Fibroblast of skin of left biceps (primary cell): ENCODE data around the gene SPRR5.

Source experiments
- DNase-seq, 2 experiments: peaks; one replicate each; pipeline ENCODE4 v3.0.0-alpha.2; 2013; ENCODE audit warnings: low read depth in 2 of 2

The SPRR5 gene

GRCh38 chr1:152983234-152983633 is 36.2 kb downstream of the SPRR5 start:
- no peak for DNase-seq

- DNase-seq, result no peak
These were observed 36.7 kb downstream of the SPRR5 start, which contains the start of gene SPRR1A for GRCh38 chr1:152983743-152984142. SPRR1A (plus strand) TSS chr1:152984081; CDS start chr1:152985231, 1,150 bp downstream.

GRCh38 chr1:152986578-152986977 is 39.6 kb downstream of the SPRR5 start:
- no peak for DNase-seq

DNA sequence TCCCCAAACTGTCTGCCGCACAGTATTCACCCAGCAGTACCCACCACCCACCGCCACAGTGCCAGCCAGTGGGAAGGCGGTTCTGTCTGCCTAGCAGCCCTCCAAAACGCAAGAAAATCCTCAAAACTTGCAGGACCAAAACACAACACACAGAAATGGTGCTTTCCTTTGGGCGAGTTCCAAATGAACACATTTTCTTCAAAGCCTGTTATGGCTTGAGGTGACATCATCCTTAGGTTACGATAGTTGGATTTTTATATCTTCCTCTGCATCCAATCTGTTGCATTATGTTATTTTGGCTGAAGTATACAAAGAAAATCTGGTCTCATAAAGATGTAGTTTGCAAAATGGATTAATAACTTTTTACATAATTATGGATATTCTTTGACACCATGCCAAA is 46.2 kb downstream of the SPRR5 start:
- DNase-seq, result no peak

DNA sequence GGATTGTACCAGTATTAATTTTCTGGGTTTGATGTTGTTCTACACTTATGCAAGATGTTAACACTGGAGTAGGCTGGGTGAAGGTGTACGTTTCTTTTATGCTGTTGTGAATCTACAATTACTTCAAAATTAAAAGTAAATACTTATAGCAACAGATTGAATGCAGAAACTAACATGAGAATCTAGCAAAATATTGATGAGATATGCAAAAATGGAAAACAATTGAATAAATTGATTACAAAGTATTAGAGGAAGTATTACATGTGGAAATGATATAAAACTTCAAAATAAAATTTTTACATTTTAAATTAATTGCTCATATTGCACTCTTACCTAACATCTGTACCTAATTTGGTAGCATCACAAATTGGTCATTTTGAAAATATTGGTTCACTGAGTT is 48.8 kb downstream of the SPRR5 start:
- DNase-seq, result no peak

GRCh38 chr1:152996633-152997400 is 49.8 kb downstream of the SPRR5 start:
- no peak for DNase-seq

GRCh38 chr1:152997901-152998300 is 50.9 kb downstream of the SPRR5 start:
- DNase-seq, result no peak

DNA sequence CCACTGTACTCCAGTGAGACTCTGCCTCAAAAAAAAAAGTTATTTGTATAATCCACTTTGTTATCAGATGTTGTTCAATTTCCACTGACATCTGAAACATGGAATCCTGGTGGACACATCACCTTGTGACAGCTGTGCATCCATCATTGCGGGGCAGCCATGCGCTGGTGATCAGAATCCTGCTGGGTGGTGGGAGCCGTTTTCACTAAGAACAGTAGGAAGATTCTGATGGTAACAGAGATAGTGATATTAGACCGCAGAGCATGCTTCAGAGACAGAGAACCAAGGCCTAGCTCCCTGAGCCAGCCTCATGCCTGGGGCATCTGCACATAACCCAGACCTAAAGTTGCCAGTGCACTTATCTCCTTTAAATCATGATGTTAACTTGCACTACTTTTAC is 51.5 kb downstream of the SPRR5 start:
- DNase-seq, result no peak
